NOMO-1 treated with dmso at 0.1 percent for 144 hours (cell line): Measurements from ENCODE around the gene EFNA4.

Experiments used
- DNase-seq: peaks from one replicate; lab custom pipeline; 2025; ENCODE audit not compliant: unreplicated experiment; lab: John Stamatoyannopoulos, UW

EFNA4 gene

GRCh38 chr1:155051342-155051776 lies 12.2 kb upstream of the EFNA4 start:
- DNase-seq: no peak

GRCh38 chr1:155051777-155052398 lies 11.7 kb upstream of the EFNA4 start:
- no peak for DNase-seq

DNA sequence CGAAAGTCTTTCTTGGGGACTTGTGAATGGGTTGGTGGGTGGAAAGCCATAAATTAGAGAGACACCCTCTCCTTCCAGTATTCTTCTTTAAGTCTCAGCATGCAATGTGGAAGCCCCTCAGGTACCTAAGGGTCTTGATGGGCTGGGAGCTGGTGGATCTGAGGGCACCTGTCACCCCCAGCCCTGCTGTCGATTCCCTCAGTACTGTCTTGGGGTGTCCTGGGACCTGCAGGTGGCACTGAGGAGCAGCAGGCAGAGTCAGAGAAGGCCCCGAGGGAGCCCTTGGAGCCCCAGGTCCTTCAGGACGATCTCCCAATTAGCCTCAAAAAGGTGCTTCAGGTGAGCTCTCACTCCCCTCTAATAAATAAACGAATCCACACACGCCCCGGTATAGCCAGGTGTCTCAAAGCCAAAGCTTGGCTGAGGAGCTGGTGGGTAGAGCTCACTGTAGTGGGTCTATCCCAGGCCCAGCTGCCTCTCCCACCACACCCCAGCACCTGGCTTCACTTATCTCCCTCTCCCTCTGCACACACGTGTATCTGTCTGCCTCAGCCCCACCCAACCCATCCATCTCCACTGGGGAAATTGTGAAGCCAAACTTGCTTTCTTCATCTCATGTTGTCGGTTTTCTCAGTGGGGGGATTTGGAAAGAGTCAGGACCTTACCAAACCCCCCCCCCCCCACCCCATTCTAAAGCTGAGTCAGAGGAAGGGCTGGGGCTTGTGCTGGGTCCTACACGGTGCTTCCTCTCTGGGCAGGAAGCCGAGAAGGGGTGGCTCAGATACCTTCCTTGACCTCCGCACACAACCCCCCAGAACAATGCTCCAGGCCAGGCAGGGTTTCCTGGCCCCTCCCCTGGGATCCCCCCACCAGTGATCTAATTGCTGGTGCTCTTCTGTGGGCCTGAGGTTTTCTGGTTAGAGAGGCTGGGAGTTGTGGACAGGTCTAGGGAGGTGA lies 10.8 kb upstream of the EFNA4 start:
- no peak for DNase-seq

- no peak for DNase-seq
Observed at GRCh38 chr1:155053531-155054105, 9.9 kb upstream of the EFNA4 start.

- no peak for DNase-seq
Observed at GRCh38 chr1:155057104-155057503, 6.4 kb upstream of the EFNA4 start.

DNA sequence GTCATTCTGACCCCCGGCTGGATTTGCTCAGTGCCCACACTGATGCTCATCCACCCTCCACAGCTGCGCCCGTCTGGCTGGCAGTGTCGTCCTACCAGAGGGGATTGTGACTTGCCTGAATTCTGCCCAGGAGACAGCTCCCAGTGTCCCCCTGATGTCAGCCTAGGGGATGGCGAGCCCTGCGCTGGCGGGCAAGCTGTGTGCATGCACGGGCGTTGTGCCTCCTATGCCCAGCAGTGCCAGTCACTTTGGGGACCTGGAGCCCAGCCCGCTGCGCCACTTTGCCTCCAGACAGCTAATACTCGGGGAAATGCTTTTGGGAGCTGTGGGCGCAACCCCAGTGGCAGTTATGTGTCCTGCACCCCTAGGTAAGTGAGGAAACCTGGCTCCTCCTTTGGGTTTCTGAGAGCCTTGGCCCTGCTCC lies 5.7 kb upstream of the EFNA4 start:
- DNase-seq: no peak

GRCh38 chr1:155060736-155061135 lies 2.8 kb upstream of the EFNA4 start:
- DNase-seq: no peak

GRCh38 chr1:155061381-155062150 lies 2.0 kb upstream of the EFNA4 start:
- DNase-seq: peak; percentile 39

- no peak for DNase-seq
Observed at GRCh38 chr1:155062151-155062686, 1.3 kb upstream of the EFNA4 start.

- DNase-seq: peak; percentile 29
Observed at GRCh38 chr1:155062702-155063411, 683 bp upstream of the EFNA4 start.

- DNase-seq: no peak
Observed at GRCh38 chr1:155064111-155064831, 731 bp downstream of the EFNA4 start.

GRCh38 chr1:155064832-155065429 lies 1.4 kb downstream of the EFNA4 start:
- DNase-seq: no peak

GRCh38 chr1:155066777-155067176 lies 3.2 kb downstream of the EFNA4 start:
- DNase-seq: no peak

DNA sequence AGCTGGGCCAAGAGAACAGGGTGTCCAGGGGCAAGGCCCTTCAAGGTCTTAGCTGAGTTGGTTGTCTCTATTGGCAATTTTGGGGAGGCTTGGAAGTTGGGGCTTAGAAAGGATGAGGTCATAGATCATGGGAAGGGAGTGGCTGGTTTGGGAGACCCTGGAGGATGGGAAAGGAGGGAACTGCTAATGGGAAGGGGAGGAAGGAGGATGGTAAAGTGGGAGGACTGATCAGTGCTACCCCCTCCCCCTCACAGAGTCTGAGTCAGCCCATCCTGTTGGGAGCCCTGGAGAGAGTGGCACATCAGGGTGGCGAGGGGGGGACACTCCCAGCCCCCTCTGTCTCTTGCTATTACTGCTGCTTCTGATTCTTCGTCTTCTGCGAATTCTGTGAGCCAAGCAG lies 5.1 kb downstream of the EFNA4 start:
- no peak for DNase-seq

GRCh38 chr1:155069551-155070157 lies 6.1 kb downstream of the EFNA4 start:
- DNase-seq: no peak

GRCh38 chr1:155070158-155070621 lies 6.7 kb downstream of the EFNA4 start:
- no peak for DNase-seq

DNA sequence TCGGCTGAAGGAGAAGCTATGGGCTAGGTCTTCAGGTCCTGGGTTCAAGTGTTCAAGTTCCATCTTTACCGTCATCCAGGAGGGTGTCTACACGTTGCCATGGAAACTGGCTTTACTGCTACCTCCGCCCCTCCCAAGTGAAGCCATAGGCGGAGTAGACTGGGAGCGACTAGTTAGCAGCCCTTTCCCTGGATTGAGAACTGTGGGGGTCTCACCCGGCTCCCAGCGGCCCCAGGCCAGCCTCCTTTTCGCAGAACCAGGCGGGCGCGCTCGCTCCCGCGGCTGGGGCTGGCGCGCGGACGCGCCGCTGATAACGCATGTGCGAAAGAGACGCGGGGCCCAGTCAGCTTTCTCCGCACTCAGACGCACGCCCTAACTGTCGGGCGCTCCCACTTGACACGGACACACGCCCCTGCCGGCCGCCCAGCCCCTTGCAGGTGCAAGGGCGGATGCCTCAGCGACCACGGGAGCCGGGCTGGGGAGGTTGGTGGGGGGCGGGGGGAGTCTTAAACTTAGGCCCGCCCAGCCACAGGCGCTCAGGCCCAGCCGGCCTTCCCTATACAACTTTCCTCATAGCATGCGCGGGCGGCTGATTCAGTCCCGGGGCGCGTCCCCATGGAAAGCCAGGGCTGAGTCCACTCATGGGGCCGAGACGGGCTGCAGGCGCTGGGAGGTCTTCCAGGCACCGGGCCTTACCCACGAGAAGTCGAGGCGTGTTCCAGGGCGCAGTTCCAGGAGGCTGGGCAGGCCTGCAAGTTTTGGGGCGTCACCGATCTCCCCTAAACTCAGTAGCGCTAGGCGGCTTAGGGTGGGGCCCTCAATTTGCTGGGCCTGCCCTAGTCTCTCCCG lies 7.4 kb downstream of the EFNA4 start:
- DNase-seq: peak; percentile 71

DNA sequence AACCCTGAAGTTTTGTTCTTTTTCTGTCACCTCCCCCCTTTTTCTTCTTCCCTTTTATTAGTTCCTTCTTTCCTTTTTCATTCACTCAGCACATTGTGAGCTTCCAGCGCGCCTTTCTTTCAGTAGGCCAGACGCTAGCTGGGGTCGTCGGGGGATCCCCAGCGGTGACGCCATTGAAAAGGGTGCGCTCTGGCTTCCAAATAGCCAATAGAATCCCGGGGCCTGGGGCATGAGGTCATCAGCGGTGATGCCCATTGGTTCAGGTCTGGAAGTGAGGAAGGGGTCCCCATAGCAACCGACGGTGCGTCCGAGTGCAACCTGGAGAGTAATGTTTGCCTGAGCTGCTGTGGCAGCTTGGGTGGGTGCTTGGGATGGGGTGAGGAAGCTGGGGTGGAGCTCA lies 8.2 kb downstream of the EFNA4 start:
- no peak for DNase-seq
